Ascending aorta (tissue), 2 donors: ENCODE measurements around the gene SEBOX. TPM values are rescaled to one million over a fixed set of nuclear protein-coding genes. Genes with fewer than 3 reads are reported as not detected.
A peak's percentile ranks its signal among the peaks of the same experiment; 100 is the strongest.

ENCODE experiments used
- DNase-seq, 2 donors: peaks; one replicate each; pipeline ENCODE4 v3.0.0-alpha.2; 2019; ENCODE audit warnings: low spot score in 2 of 2
- H3K27ac ChIP-seq, 2 donors: fragments of 200-600 bp; sonication (generic); one replicate each; pipeline ENCODE4 v1.5.1; 2016 to 2017; ENCODE audit warnings: mild to moderate bottlenecking in 1 of 2
- H3K27me3 ChIP-seq: fragments of 200-600 bp; sonication (generic); one replicate; pipeline ENCODE4 v1.5.1; 2017
- H3K36me3 ChIP-seq, 2 donors: fragments of 200-600 bp; sonication (generic); one replicate each; pipeline ENCODE4 v1.5.1; 2016
- H3K4me1 ChIP-seq, 2 donors: fragments of 200-600 bp; sonication (generic); one replicate each; pipeline ENCODE4 v1.5.1; 2016 to 2017; ENCODE audit warnings: mild to moderate bottlenecking in 1 of 2
- H3K4me3 ChIP-seq, 2 donors: fragments of 200-600 bp; sonication (generic); one replicate each; pipeline ENCODE4 v1.5.1; 2016 to 2017; ENCODE audit warnings: mild to moderate bottlenecking in 1 of 2
- H3K9me3 ChIP-seq, 2 donors: fragments of 200-600 bp; sonication (generic); one replicate each; pipeline ENCODE4 v1.5.1; 2016
- CTCF ChIP-seq, 3 experiments: fragments of 200-600 bp in 2 of 3; fragments of 450-650 bp in 1 of 3; sonication (generic) in 2 of 3; IDR thresholded peaks; one replicate each; pipeline ENCODE4 v1.5.1; 2016 to 2019; ENCODE audit warnings: antibody characterized with exemption in 3 of 3, mild to moderate bottlenecking in 1 of 3, moderate library complexity in 1 of 3
- intact Hi-C: fragments of 100-400 bp; cut with DNase I; formaldehyde crosslinking; loops from one replicate; pipeline ENCODE4 v1.15.1; 2023
- total RNA-seq: library from RNA; depleted of rRNA; stranded (reverse); fragments of >200 nt; gene quantifications from one replicate; pipeline ENCODE4 v1.1.0, GENCODE V29; 2016

The SEBOX gene
- total RNA-seq, 1 donor from 2014 or later, result not detected

DNA sequence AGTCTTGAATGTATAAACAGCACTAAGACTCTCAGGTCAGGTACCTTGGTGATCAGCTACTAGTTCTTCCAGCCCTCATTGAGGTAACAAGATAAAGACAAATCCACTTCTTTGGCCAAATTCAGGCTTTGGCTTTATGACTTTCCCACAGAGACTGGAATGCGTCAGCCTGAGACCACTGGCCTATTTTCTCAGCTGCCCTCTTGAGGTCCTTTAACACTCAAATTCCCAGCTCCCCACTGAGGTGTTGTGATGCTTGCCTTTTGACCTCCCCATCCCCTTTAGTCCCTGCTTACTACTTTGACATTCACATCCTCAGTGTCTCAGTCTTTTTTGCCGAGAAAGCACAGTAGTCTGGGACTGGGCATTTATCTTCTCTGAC, 18.8 kb downstream of the SEBOX start:
- intact Hi-C loops, result no loop called here
- Histone ChIP-seq H3K9me3 (no peaks in the 10 kb centered on the region), H3K4me3 (no peak overlapping the region), H3K27me3 (no peaks in the 10 kb centered on the region), H3K4me1 (peaks cover 16 to 43% of the 10 kb centered on the region in 2 donors), H3K36me3 (peaks cover 51 to 81% of the 10 kb centered on the region in 2 donors), H3K27ac (peak overlapping the region; percentile 73 to 79)
- DNase-seq, result no peak
- TF ChIP-seq CTCF (IDR thresholded peaks at IDR 0.05), result no peak

DNA sequence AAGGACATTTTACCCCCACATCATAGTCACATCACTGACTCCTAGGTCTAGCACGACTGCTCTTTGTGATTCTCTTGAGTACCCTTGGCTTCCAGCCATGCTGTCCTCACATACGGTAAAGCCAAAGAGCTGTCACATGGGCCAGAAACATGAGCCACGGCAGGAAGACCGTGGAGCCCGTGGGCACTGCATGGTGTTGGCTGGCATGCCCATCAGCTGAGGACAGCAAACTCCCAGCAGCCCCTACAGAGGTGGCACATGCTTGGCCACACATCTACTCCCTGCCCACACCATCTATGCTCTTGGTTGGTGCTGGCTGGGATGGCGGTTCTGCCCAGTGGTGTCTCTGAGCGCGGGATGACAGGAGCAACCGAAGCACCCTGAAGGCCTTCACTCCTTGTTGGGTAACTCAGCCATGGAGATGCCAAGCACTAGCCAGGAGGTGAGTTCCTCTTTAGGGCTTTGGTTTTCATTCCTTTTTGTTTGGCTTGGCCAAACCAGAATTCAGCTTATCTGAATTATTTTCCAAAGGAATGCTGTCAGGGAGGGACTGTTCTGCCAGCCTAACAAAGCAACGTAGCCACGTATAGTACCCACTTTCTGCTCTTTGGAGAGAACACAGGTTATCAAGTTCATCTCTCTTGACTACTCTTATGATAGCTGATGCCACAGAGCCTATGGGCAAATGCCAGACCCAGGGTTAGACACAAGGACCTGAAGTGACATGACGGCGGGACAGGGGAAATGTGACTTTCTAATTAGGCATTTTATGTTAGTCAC, 19.4 kb downstream of the SEBOX start:
- intact Hi-C loops, result no loop called here
- Histone ChIP-seq H3K27ac (peak overlapping the region; percentile 73 to 79), H3K4me1 (peaks cover 16 to 43% of the 10 kb centered on the region in 2 donors), H3K36me3 (peaks cover 52 to 81% of the 10 kb centered on the region in 2 donors), H3K4me3 (no peak overlapping the region), H3K27me3 (no peaks in the 10 kb centered on the region), H3K9me3 (no peaks in the 10 kb centered on the region)
- no peak for DNase-seq
- no peak for TF ChIP-seq CTCF (IDR thresholded peaks at IDR 0.05)

GRCh38 chr17:28344435-28344901, 20.5 kb downstream of the SEBOX start:
- Histone ChIP-seq H3K9me3 (no peaks in the 10 kb centered on the region), H3K4me3 (no peak overlapping the region), H3K4me1 (peaks cover 16 to 43% of the 10 kb centered on the region in 2 donors), H3K36me3 (peaks cover 54 to 81% of the 10 kb centered on the region in 2 donors), H3K27me3 (no peaks in the 10 kb centered on the region), H3K27ac (peak overlapping the region; percentile 73 to 79)
- no peak for DNase-seq
- intact Hi-C loops, result no loop called here
- TF ChIP-seq CTCF (IDR thresholded peaks at IDR 0.05), result no peak

- no peaks in the 10 kb centered on the region for H3K27me3 ChIP-seq
- H3K36me3 ChIP-seq, result peaks cover 51 to 81% of the 10 kb centered on the region in 2 donors
- intact Hi-C loops, result no loop called here
- no peak overlapping the region for H3K27ac ChIP-seq
- no peak overlapping the region for H3K4me3 ChIP-seq
- no peak for DNase-seq
- no peak for TF ChIP-seq CTCF (IDR thresholded peaks at IDR 0.05)
- H3K9me3 ChIP-seq, result no peaks in the 10 kb centered on the region
- H3K4me1 ChIP-seq, result peaks cover 16 to 43% of the 10 kb centered on the region in 2 donors
Observed at GRCh38 chr17:28344011-28344410, 21.0 kb downstream of the SEBOX start.

GRCh38 chr17:28343491-28343932, 21.5 kb downstream of the SEBOX start:
- Histone ChIP-seq H3K9me3 (no peaks in the 10 kb centered on the region), H3K27me3 (no peaks in the 10 kb centered on the region), H3K4me3 (no peak overlapping the region), H3K4me1 (peaks cover 17 to 41% of the 10 kb centered on the region in 2 donors), H3K27ac (no peak overlapping the region), H3K36me3 (peaks cover 49 to 76% of the 10 kb centered on the region in 2 donors)
- no peak for TF ChIP-seq CTCF (IDR thresholded peaks at IDR 0.05)
- intact Hi-C loops, result no loop called here
- no peak for DNase-seq
